NCI-H128 (cell line): Measurements from ENCODE around the gene JAML.

Source experiments
- DNase-seq: peaks from one replicate; lab custom pipeline; 2025; ENCODE audit not compliant: unreplicated experiment; lab: John Stamatoyannopoulos, UW

The JAML gene

DNA sequence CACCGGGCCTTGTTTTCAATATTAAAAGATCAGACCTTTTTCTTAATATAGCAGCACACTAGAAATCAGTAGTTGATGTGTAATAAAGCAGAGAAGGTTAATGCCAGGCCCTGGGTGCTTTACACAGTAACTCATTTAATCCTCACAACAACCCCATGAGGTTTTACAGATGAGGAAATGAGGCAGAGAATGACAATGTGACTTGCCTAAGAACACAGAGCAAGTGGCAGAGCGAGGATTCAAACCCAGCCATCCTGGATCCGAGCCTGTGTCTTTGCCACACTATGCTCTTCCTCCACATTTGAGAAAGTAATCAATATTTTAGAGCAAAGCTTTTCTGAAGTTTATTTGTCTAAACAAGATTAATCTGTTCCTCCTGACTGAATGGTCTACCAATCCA, 7.2 kb downstream of the JAML start:
- DNase-seq, result no peak

DNA sequence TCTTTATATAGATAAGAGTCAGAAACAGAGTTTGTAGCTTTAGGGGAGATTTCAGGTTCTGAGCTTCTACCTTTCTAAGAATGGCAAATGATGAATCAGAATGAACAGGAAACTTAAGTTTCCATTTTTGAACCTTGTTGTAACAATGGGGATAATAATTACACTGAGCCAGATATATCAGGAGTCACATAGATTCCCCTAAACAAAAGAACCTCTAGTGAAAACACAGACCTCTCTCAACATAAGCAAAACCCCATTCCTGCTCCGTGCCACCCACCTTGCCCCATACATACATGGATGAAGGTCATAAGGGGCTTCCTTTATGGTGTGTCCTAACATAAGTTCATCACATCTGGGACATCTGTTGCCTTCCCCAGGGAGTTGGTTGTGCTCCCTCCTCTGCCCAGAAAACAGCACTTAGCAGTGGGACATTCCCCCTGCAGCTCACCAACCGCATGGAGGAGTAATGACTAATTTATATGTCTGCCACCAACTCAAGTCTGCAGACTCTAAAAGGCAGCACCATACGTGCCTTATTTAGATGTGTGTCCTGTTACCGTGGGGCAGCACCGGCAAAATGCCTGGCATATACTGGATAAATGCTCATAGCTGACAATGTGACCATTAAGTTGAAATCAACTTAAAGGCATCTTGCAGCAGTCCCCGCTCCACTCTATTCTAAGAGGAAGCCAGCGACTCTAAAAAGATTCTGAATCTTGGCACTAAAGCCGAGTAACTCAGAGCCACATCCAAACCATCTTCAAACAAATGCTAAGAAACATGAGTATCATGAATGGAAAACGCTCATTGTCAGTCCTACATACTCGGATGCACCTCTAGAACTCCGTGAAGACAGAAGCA, 8.0 kb downstream of the JAML start:
- no peak for DNase-seq

DNA sequence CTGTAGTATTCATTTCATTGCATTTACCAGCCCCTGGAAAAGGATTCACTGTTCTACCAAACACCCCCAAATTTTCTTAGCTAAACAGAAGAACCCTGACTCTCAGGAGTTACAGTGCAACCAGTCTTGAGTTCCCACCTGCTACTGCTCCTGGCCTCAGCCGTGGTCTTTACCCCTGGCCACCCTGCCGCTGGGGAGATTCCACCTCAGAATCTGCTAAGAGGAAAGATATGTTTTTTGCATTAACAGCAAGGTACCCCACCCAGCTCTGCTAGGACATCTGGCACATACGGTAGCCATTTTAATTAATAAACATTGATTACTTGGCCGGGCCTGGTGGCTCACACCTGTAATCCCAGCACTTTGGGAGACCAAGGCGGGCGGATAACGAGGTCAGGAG, 9.0 kb downstream of the JAML start:
- no peak for DNase-seq

DNA sequence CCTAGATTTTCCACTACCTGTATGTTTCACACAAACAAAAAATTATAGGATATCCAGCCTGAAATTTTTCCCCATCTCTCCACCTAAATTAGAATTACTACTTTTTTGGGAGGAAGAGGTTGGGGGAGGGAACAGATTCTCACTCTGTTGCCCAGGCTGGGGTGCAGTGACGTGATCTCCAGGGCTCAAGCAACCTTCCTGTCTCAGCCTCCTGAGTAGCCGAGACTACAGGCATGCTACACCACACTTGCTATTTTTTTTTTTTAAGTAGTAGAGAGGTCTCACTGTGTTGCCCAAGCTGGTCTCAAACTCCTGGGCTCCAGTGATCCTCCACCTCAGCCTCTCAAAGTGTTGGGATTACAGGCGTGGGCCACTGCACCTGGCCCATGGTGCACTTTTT, 9.5 kb downstream of the JAML start:
- DNase-seq, result no peak

DNA sequence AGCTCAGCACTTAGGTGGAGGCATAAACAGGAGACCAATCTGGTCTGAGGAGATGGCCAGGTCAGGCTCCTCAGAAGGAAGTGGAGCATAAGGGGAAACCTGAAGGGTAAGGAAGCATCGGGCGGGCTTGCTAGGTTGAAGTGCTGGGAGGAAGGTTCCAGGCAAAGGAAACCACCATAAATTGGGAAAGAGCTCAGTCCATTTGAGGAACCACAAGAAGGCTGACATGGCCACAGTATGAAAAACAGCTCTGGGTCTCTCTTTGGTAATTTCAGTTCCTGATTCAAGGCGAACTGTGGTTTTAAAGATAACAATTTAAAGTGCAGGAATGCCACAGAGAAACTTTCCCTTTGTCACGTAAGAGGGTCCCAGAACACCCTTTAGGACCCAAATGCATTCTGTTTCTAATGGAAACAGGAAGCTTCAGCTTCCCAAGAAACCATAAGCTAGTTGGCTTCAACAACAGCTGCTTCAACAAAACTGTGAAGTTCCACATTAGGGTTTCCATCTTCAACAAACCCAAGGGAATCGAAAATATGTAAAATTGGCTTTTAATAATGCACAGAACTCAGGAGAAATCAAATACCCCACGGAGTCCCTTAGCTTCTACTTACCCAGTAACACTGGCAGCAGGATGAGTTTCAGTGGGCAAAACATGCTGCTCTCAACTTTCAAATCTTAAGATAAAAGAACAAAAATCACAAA, 10.4 kb downstream of the JAML start:
- no peak for DNase-seq

DNA sequence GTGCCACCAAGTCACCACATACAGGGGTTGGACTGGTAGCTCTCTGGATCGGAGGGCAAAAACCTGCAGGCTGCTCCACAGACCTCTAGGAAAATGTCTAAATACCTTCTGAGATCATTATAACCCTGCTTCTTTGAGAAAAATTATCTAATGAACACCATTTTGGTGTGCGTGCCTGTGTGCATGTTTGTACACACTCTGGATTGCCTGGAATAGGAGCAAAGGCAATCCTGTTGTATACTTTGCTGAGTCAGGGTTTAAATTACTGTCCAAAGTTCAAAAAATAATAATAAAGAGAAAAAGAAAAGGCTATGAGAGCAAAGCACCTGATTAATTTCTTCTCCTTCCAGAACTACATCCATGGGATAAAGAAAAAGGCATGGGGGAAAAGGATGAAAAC, 11.0 kb downstream of the JAML start:
- DNase-seq, result no peak

DNA sequence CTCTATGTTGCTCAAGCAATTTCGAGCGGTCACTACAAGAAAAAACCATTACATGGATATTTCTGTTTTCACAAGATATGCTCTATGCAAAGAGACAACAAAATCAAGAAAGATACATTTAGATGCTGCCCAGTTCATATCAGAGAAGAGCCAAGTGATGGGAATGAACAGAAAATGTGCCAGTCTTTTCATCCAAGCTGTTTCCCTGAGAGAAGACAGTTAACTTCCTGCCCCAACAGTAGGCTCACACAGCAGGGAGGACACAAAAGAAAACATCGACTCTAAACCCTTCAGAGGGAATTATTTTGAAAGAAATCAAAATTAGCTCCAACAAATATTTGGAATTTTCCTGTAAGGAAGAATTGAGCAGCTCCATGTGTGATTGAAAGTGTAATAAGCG, 11.6 kb downstream of the JAML start:
- DNase-seq, result no peak

DNA sequence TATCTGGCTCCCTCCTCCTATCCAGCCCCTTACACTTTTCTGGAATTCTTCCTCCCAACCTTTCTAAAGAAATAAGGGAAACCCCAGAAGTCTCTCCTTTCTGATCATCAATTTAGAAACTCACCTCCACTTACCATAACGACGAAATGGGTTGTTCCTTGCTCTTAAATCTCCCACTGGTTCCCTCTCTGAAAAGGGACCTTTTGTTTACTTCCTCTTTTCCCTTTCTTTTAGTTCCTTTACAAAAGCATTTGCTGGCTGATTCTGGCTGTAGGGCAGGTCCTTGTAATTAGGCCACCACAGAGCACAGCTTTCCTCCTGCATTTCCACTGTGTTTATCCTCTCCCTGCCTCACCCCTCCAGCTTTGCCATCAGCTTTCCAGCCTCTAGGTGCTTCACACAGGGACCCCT, 12.0 kb downstream of the JAML start:
- DNase-seq, result no peak

DNA sequence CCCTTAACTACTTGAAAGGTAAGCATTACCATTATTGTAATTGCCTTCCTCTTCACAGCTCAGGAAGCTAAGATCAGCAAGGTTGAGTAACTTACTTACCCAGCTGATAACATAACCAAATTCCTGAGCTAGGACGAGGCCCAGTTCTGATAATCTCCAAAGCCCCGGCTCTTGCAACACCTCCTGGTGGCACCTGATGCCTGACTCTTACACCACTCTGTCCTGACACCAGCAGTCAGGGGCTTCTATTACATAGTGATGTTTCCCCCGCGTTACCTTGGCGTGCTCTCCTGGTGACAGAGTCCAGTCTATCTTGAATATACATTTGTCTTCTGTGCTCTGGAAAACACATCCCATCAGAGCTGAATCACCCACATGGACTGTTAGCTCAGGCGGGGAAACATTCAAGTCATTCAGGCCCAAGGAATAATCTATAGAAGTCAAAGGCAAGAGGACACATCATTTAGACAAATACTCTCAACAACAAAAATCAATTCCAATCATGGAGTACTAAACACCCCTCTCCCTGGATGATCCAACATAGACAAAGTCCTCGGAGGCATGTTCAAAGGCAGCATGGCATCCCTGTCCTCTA, 12.6 kb downstream of the JAML start:
- no peak for DNase-seq

DNA sequence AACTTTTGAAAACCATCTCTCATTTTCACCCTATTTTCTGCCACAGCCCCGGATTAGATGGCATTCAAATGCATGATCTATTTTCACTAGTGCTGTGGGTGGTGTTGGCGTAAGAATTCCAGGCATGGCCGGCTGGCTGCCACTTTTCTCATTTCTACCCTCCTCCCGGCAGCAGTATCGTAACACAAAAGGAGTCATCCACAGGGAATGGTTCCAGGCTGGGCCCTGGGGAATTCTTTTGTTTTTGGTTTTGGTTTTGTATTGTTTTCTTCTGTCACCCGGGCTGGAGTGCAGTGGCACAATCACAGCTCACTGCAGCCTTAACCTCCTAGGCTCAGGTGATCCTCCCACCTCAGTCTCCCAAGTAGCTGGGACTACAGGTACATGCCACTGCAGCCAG, 13.8 kb downstream of the JAML start:
- DNase-seq, result no peak

DNA sequence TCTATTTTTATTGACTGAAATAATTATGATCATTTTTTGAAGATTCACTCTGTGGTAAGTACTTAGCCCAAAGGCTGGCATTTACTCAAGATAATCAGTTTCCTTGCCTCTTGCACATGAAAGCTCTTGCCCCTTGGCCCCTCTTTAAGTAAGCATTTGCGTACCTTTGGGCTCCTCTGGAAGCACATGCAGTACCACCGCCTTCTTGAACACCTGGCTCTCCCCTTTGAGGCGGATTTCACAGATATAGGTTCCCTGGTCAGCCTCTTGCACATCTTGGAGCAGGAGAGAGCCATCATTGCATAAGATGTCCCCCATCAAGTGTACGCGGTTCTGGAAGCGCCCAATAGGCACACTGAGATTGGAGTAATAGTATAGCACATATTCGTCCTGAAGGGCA, 14.5 kb downstream of the JAML start:
- no peak for DNase-seq

DNA sequence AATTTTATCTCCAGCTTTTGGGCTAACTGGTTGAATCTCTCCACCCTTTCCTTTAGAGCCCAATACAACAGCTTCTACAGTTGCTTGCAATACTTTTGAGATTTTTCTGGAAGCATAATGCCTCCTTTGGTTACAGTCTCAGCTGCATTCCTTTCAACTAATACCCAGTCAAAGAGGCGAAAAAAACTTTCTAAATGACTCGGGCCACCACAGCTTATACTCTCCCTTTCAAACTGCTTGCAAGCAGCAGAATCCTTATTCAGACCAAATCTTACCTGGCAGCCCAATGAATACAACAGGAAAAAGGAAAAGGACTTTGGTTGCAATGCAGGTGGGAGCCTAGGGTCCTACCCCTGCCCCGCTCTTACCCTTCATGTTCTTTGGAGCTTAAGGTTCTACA, 15.8 kb downstream of the JAML start:
- DNase-seq, result no peak

DNA sequence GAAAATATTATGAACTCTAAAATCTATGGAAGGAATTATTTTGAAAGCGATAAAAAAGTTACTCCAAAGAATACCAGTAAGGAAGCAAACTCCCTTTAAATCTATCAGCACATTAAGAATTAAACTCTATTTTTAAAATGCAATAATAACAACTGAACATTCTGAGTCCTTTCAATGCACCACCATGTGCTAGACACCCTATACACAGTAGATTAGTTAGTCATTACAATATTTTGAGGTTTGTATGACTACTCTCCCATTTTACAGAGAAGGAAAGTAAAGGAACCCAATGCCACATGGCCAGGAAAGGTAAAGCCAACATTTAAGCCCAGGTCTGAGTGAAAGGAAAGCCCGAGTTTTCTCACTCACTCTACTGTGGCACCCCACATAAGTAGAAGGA, 17.7 kb downstream of the JAML start:
- DNase-seq, result no peak

DNA sequence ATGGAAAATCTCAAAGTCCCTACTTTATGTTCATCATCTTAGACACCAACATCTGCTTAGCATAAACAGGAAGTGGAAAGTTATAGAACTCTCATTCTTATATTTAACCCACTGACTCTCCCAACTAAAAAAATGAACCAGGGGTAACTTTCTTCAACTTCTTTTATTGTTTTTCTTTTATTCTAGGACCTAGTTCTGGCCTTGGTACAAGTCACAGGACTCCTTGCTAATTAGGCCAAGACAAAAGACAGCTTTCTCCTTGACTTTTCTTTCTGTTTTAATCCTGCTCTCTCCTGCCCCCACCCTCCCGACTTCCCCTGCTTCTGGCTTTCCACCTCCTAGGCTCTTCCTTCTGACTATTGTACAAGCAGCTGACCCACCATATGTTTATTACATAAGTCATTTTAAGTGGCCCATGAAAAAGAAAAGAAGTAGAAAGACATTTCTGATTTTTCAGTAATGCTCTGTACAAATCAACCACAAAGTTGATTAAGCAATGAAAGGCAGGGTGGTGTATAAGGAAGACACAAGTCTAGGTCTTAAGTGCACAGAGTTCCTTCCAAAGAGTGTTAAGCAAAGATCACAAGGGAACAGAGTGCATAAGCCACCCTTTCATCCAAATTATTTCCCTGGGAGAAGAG, 18.3 kb downstream of the JAML start:
- no peak for DNase-seq

DNA sequence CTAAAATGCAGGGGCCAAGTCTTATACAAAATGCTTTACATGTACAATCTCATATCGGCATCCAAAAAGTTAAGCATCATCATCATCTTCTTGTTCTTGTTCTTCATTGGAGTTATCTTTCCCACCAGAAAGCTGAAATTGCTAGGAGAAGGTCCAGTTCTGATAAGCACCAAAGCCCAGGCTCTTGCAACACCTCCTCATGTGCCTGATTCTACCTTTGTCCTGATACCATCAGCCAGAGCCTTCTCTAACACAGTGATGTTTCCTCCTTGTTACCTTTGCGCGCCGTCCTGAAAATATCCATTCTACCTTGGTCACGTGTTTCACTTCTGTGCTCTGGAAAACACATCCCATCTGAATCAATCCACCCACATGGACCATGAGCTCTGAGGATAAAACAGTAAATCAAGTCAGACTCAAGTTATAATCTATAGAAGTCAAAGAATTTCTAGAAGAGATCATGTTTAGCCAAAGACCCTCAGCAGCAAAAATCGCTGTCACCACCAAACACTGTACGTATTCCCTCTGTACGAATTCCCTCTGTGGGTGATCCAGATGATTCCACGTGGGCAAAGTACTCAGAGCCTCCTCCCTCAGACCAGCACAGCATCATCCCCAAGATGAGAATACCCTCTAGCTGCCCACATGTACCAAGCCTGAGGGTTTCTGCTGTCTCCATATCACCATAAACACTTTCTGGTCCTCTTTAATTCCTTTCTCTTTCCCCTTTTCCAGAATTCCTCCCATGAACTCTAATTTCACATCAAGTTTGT, 19.0 kb downstream of the JAML start:
- no peak for DNase-seq

DNA sequence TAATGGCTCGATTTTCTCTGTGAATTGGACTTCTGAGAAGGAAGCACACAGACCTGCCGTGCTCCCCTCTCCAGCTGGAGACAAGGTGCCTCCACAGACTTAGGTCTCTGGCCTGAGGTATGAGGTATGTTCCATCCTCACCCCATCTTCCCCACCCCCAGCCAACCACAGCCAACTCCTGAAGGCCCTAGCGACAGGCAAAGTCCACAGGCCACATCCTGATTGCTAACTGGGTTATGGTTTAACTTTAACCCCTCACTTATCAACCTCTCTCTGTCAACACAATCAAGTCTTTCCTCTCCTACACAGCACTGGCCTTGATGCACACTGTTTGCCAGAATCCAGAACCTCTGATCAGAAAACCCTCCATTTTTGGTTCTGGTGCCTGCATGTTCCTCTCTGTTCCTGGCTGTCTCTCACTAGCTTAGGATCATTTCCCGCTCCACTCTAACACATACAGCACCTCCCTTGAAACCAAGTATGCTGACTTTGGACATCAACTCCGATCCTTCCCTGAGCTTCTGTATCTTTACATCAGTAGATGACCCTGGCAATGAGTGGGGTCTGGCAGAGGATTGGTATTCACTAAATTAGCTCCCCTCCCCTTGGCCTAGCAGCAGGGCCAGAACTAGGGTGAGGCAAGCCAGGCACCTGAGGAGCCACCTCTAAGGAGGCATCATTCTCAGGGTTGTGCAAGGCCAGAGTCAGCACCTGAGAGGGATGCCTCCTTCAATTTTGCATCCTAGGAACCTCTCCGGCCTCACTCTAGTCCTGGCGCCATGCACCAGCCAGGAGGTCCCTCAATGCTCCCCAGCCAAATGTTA, 22.0 kb downstream of the JAML start:
- no peak for DNase-seq

DNA sequence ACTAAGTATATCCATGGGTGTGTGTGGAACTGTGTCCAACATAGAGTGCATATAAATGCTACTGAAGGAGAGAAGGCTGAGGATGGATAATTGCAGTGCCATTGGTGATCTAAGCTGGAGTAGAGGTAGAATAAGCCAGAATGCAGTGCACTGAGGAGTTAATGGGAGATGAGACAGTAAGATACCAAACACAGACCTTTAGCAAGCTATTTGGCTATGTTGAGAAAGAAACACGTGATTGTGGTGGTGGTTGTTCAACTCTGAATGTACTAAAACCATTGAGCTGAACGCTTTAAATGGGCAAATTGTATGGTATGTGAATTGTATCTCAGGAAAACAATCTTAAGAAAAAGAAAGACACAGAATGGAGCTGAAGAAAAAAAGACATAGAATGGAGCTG, 22.8 kb downstream of the JAML start:
- DNase-seq, result no peak

DNA sequence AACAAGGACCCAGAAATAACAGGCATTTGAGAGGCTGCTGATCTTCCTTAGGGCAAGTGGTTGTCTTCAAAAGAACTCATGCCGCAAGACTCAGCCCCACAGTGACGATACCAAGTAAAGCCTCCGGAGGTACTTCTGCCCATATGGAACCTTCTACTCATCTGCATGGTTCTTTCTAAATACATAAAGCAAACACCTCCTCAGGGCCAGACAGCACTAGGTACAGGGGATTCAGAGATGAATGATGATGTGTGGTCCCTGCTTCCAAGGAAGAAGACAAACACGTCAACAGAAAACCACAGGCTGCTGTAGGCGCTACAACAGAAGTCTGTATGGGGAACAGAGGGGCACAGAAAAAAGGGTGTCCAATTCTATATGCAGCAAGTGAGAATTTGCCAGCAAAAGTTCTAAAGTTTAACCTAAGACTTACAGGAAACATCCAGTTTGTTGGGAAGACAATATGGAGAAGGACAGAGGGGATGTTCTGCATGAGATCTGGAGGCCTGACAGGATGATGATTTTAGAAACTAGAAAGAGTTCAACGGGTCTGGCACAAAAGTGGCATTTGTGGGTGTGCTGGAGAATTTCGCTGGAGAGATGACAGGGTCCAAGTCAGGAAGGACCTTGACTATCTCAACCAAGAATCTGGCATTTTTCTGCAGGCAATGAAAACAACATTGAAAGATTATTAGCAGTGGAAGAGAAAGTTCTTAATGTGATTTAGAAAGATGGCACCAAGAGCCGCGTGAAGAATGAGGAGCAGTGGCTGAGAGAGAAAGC, 23.7 kb downstream of the JAML start:
- DNase-seq, result no peak

DNA sequence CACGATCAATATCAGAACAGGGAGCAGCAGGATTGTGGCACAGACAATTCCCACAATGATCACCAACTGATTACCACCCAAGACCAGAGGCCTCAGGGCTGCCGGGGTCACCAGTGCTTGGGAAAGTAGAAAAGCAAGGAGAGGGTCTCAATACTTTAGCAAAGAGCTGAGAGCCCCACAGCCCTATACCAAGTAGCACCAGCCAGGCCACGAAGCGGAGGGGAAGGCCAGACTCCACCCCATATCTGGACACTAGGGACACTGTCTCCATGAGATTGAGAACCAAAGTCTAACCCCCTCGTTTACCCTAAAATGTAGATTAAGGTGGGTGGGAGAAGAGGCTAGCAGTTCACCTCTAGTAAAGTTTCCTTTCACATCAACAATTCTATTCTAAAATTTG, 24.3 kb downstream of the JAML start:
- no peak for DNase-seq
